ENCODE results near the gene LCE2B.
"Not testable (repeated sequence)": the region's sequence is repeated elsewhere in the genome, so short reads cannot be mapped to it uniquely, and the experiment has no call there.

LCE2B gene

GRCh38 chr1:152685823-152686222 is at the start of gene LCE2B:
Gene LCE2B (plus strand): TSS chr1:152686123. CDS start chr1:152686844, 721 bp downstream.
- DNase-seq (ENCODE audit: low read depth in 2 of 3, low spot score in 2 of 3) = not testable (repeated sequence)

GRCh38 chr1:152640351-152640750 is 45.6 kb upstream of the LCE2B start:
- DNase-seq (ENCODE audit: low read depth in 2 of 3, low spot score in 2 of 3) = no peak

- DNase-seq (ENCODE audit: low read depth in 2 of 3, low spot score in 2 of 3) = no peak
Measured at GRCh38 chr1:152643945-152644344, 42.0 kb upstream of the LCE2B start.

- no peak for DNase-seq (ENCODE audit: low read depth in 2 of 3, low spot score in 2 of 3)
Measured at GRCh38 chr1:152645146-152645545, 40.8 kb upstream of the LCE2B start.

- DNase-seq (ENCODE audit: low read depth in 2 of 3, low spot score in 2 of 3) = no peak
Measured at GRCh38 chr1:152646656-152647055, 39.3 kb upstream of the LCE2B start.

- peak in 1 of 3 experiments; percentile 60 for DNase-seq (ENCODE audit: low read depth in 2 of 3, low spot score in 2 of 3)
Measured at GRCh38 chr1:152654110-152654509, 31.8 kb upstream of the LCE2B start.

GRCh38 chr1:152656459-152656858 is 29.5 kb upstream of the LCE2B start:
- no peak for DNase-seq (ENCODE audit: low read depth in 2 of 3, low spot score in 2 of 3)

GRCh38 chr1:152657677-152658076 is 28.2 kb upstream of the LCE2B start:
- no peak for DNase-seq (ENCODE audit: low read depth in 2 of 3, low spot score in 2 of 3)

GRCh38 chr1:152658649-152659048 is 27.3 kb upstream of the LCE2B start:
- DNase-seq (ENCODE audit: low read depth in 2 of 3, low spot score in 2 of 3) = no peak

GRCh38 chr1:152663098-152663497 is 22.8 kb upstream of the LCE2B start, which contains the start of gene LCE2D:
Gene LCE2D (plus strand): TSS chr1:152663380. CDS start chr1:152664106, 726 bp downstream.
- no peak for DNase-seq (ENCODE audit: low read depth in 2 of 3, low spot score in 2 of 3)

GRCh38 chr1:152666171-152666570 is 19.8 kb upstream of the LCE2B start:
- not testable (repeated sequence) for DNase-seq (ENCODE audit: low read depth in 2 of 3, low spot score in 2 of 3)

- no peak for DNase-seq (ENCODE audit: low read depth in 2 of 3, low spot score in 2 of 3)
Measured at GRCh38 chr1:152667648-152668047, 18.3 kb upstream of the LCE2B start.

GRCh38 chr1:152673016-152673415 is 12.9 kb upstream of the LCE2B start:
- DNase-seq (ENCODE audit: low read depth in 2 of 3, low spot score in 2 of 3) = no peak

- not testable (repeated sequence) for DNase-seq (ENCODE audit: low read depth in 2 of 3, low spot score in 2 of 3)
Measured at GRCh38 chr1:152674983-152675382, 10.9 kb upstream of the LCE2B start, which contains the start of gene LCE2C. Gene LCE2C (plus strand): TSS chr1:152675279. CDS start chr1:152676016, 737 bp downstream.

GRCh38 chr1:152679459-152679858 is 6.5 kb upstream of the LCE2B start:
- DNase-seq (ENCODE audit: low read depth in 2 of 3, low spot score in 2 of 3) = no peak

- DNase-seq (ENCODE audit: low read depth in 2 of 3, low spot score in 2 of 3) = no peak
Measured at GRCh38 chr1:152681616-152682015, 4.3 kb upstream of the LCE2B start.

- DNase-seq (ENCODE audit: low read depth in 2 of 3, low spot score in 2 of 3) = no peak
Measured at GRCh38 chr1:152683846-152684245, 2.1 kb upstream of the LCE2B start.

- no peak for DNase-seq (ENCODE audit: low read depth in 2 of 3, low spot score in 2 of 3)
Measured at GRCh38 chr1:152697701-152698600, 12.0 kb downstream of the LCE2B start, which contains the start of gene LCE2A. Gene LCE2A (plus strand): TSS chr1:152698345. CDS start chr1:152698902, 557 bp downstream.

- DNase-seq (ENCODE audit: low read depth in 2 of 3, low spot score in 2 of 3) = no peak
Measured at GRCh38 chr1:152699746-152700145, 13.8 kb downstream of the LCE2B start.

- DNase-seq (ENCODE audit: low read depth in 2 of 3, low spot score in 2 of 3) = no peak
Measured at GRCh38 chr1:152707860-152708259, 21.9 kb downstream of the LCE2B start, which contains the start of gene LCE4A. Gene LCE4A (plus strand): TSS chr1:152708160. CDS start chr1:152709076, 916 bp downstream.

- no peak for DNase-seq (ENCODE audit: low read depth in 2 of 3, low spot score in 2 of 3)
Measured at GRCh38 chr1:152718238-152718637, 32.3 kb downstream of the LCE2B start.

- DNase-seq (ENCODE audit: low read depth in 2 of 3, low spot score in 2 of 3) = no peak
Measured at GRCh38 chr1:152725261-152725660, 39.3 kb downstream of the LCE2B start.
